SU-DHL-6 (cell line): ENCODE measurements around the gene ADCY7.

Source experiments
- H2AFZ ChIP-seq: fragments of 200-600 bp; sonication (generic); 2 replicates; pipeline ENCODE4 v1.6.1; 2014; ENCODE audit warnings: low read depth, mild to moderate bottlenecking, moderate library complexity, mixed read lengths, antibody characterized with exemption, low read length; ENCODE audit not compliant: severe bottlenecking
- H3F3A ChIP-seq: fragments of 200-600 bp; shearing (Covaris generic); 2 replicates; pipeline ENCODE4 v1.6.0; 2016; ENCODE audit warnings: antibody characterized with exemption, mild to moderate bottlenecking; ENCODE audit not compliant: insufficient read depth
- H3K27ac ChIP-seq: fragments of 200-600 bp; sonication (generic); 2 replicates; pipeline ENCODE4 v1.5.1; 2016; ENCODE audit warnings: low read depth, mild to moderate bottlenecking, low read length, moderate library complexity, mixed read lengths
- H3K27me3 ChIP-seq: fragments of 200-600 bp; sonication (generic), shearing (Covaris generic); 2 replicates; pipeline ENCODE4 v1.6.0; 2014; ENCODE audit warnings: mild to moderate bottlenecking, low read length
- H3K36me3 ChIP-seq: fragments of 200-600 bp; sonication (generic); 2 replicates; pipeline ENCODE4 v1.6.1; 2014; ENCODE audit warnings: mild to moderate bottlenecking, low read length, mixed read lengths
- H3K4me2 ChIP-seq: fragments of 300-600, 200-600 bp; shearing (Covaris generic), sonication (generic); 2 replicates; pipeline ENCODE4 v1.6.0; 2014; ENCODE audit warnings: low read length, low read depth, mild to moderate bottlenecking; ENCODE audit not compliant: poor library complexity, severe bottlenecking
- H3K4me3 ChIP-seq: fragments of 200-600 bp; sonication (generic); 2 replicates; pipeline ENCODE4 v1.5.1; 2014; ENCODE audit warnings: antibody characterized with exemption, low read length, mild to moderate bottlenecking, mixed read lengths; ENCODE audit not compliant: insufficient read depth, poor library complexity, severe bottlenecking
- H3K79me2 ChIP-seq: fragments of 200-600 bp; sonication (generic); 2 replicates; pipeline ENCODE4 v1.6.1; 2014; ENCODE audit warnings: mild to moderate bottlenecking, low read length, moderate library complexity; ENCODE audit not compliant: insufficient read depth
- H3K9ac ChIP-seq: fragments of 200-600 bp; sonication (generic); 2 replicates; pipeline ENCODE4 v1.7.0; 2014; ENCODE audit warnings: mild to moderate bottlenecking, low read length
- H3K9me2 ChIP-seq: fragments of 200-600 bp; sonication (generic); replicated peaks from 2 replicates; pipeline ENCODE4 v1.6.1; 2014; ENCODE audit warnings: low read length; ENCODE audit not compliant: insufficient read depth
- H3K9me3 ChIP-seq: fragments of 200-600 bp; sonication (generic); 2 replicates; pipeline ENCODE4 v1.6.1; 2014; ENCODE audit warnings: low read length, mixed read lengths; ENCODE audit not compliant: insufficient read depth
- H4K20me1 ChIP-seq: fragments of 200-600 bp; sonication (generic); 2 replicates; pipeline ENCODE4 v1.6.1; 2014; ENCODE audit warnings: low read depth, mild to moderate bottlenecking, antibody characterized with exemption, low read length, moderate library complexity, mixed read lengths
- EZH2phosphoT487 ChIP-seq: fragments of 200-600 bp; sonication (generic), shearing (Covaris generic); conservative IDR thresholded peaks from 2 replicates; pipeline ENCODE4 v1.6.1; 2018; ENCODE audit warnings: mild to moderate bottlenecking, antibody characterized with exemption, low read length, moderate library complexity, mixed read lengths
- TF ChIP-seq, protein P1 (sequence below): fragments of 200-600 bp; sonication (generic); IDR thresholded peaks from one replicate; pipeline ENCODE4 v1.5.1; 2017; ENCODE audit warnings: antibody characterized with exemption, mild to moderate bottlenecking, low read length, moderate library complexity; ENCODE audit not compliant: insufficient read depth, poor library complexity, severe bottlenecking

The ADCY7 gene

DNA sequence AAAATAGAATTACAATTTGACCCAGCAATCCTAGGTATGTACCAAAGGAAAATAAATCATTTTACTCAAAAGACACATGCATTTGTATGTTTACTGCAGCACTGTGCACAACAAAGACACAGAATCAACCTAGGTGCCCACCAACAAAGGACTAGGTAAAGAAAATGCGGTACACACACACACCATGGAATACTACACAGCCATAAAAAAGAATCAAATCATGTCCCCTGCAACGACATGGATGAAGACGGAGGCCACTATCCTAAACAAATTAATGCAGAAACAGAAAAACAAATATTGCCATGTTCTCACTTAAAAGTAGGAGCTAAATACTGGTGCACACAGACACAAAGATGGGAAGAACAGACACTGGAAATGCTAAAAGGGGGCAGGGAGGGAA lies 66.2 kb downstream of the ADCY7 start:
- Histone ChIP-seq H3K79me2 (no peaks in the 10 kb centered on the region), H4K20me1 (no peaks in the 10 kb centered on the region), H3K9ac (no peak overlapping the region), H3K4me2 (no peak overlapping the region), H3K36me3 (peaks cover 48% of the 10 kb centered on the region), H3K9me2 (no peaks in the 10 kb centered on the region), H3K9me3 (no peaks in the 10 kb centered on the region), H3K27me3 (no peaks in the 10 kb centered on the region), H2AFZ (no peak overlapping the region), H3K27ac (no peak overlapping the region), H3F3A (peaks cover 4% of the 10 kb centered on the region; the same call in 1 of the 2 replicates), H3K4me3 (no peak overlapping the region)
- TF ChIP-seq EZH2phosphoT487: no peak
- TF ChIP-seq, protein P1, sequence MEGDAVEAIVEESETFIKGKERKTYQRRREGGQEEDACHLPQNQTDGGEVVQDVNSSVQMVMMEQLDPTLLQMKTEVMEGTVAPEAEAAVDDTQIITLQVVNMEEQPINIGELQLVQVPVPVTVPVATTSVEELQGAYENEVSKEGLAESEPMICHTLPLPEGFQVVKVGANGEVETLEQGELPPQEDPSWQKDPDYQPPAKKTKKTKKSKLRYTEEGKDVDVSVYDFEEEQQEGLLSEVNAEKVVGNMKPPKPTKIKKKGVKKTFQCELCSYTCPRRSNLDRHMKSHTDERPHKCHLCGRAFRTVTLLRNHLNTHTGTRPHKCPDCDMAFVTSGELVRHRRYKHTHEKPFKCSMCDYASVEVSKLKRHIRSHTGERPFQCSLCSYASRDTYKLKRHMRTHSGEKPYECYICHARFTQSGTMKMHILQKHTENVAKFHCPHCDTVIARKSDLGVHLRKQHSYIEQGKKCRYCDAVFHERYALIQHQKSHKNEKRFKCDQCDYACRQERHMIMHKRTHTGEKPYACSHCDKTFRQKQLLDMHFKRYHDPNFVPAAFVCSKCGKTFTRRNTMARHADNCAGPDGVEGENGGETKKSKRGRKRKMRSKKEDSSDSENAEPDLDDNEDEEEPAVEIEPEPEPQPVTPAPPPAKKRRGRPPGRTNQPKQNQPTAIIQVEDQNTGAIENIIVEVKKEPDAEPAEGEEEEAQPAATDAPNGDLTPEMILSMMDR: no peak

DNA sequence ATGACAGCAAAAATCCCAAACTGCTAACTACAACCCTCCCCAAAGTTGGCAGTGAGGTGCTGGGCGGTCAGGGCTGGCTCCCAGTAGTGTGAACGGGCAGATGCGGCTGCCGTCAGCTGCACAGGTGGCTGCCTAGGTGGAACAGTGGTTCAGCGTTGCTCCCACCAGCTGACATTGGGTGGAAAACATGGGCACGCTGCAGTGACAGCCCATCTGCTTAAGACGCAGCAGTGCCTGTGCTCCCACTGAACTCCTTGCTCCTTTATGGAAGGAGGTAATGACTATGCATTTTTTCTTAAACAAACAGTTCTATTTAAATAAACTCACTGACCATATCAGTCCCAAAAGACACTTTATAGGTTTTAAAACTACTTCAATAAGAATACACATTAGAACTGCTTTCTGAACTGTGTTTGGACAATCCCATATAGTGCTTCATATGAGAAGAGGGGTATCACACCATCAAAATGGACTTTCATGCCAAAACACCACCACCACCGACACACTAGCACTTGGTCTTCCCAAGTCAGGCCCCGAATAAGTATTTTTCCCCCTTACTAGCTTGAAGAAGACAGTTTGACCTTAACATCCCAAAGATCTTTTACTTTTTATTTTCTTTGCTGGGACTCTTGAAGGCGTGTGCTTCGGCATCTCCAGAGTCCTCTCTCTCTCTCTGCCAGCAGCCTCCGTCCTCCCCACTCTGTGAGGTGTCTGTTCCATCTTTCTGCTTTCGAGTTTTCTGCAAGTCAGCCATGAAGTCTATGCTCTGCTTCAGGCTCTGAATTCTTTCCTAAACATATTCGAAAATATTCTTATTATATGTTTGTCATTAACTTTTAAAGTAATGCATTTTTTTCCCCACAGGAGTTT lies 68.0 kb downstream of the ADCY7 start:
- Histone ChIP-seq H3K9ac (no peak overlapping the region), H3K79me2 (no peaks in the 10 kb centered on the region), H3K36me3 (peaks cover 38% of the 10 kb centered on the region), H3K27ac (no peak overlapping the region), H2AFZ (no peak overlapping the region), H3K4me2 (no peak overlapping the region), H3F3A (no peaks in the 10 kb centered on the region), H3K9me2 (no peaks in the 10 kb centered on the region), H3K9me3 (no peaks in the 10 kb centered on the region), H4K20me1 (no peaks in the 10 kb centered on the region), H3K27me3 (no peaks in the 10 kb centered on the region), H3K4me3 (no peak overlapping the region)
- TF ChIP-seq, protein P1: no peak
- no peak for TF ChIP-seq EZH2phosphoT487

DNA sequence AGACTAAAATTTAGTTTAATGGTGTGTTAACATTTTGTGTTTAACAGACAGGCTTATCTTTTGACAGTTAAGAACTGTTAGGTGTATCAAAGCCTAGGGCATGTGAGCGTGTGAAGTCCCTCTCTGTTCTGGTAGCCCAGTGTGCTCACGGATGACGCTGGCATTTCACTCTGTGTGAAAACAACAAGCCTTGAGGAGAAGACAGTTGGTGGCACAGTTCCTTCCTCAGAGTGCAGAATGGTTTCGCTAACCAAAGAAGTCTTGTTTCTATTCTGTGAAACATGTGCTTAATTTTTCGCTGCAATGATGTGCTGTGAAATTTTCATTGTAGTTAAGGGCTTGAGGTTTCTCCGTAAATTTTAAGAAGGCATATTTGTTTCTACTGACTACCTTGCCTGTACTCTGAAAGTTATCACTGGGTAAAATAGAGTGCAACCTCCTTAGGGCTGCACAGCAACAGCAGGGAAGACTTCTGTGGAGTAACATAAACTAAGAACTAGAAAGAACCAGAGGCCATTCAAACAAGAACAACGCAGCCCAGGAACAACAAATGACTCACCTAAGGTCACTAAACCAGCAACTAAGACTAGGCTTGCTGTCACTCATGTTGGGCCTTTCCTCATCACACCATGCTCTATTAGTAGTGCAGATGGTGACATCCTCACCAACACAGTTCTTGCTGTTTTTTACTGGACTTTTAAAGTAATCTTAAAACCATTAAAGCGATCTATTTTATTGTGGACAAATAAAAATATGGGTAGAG lies 69.0 kb downstream of the ADCY7 start:
- H3K4me2 ChIP-seq: no peak overlapping the region
- no peak overlapping the region for H3K4me3 ChIP-seq
- no peaks in the 10 kb centered on the region for H3K9me2 ChIP-seq
- peaks cover 42% of the 10 kb centered on the region for H3K36me3 ChIP-seq
- no peaks in the 10 kb centered on the region for H3F3A ChIP-seq
- no peak overlapping the region for H2AFZ ChIP-seq
- TF ChIP-seq, protein P1: no peak
- TF ChIP-seq EZH2phosphoT487: no peak
- no peaks in the 10 kb centered on the region for H3K79me2 ChIP-seq
- H3K9ac ChIP-seq: no peak overlapping the region
- no peaks in the 10 kb centered on the region for H4K20me1 ChIP-seq
- H3K27me3 ChIP-seq: no peaks in the 10 kb centered on the region
- H3K27ac ChIP-seq: no peak overlapping the region
- no peaks in the 10 kb centered on the region for H3K9me3 ChIP-seq
